GM23248 (cell line): ENCODE results near the gene CMBL. TPM values are rescaled to one million over a fixed set of nuclear protein-coding genes. Genes with fewer than 3 reads are reported as not detected.

Experiments used
- DNase-seq: peaks from one replicate; pipeline ENCODE4 v3.0.0-alpha.2; 2015
- H2AFZ ChIP-seq: fragments of 200-600 bp; sonication (generic); 2 replicates; pipeline ENCODE4 v1.6.1; 2016; ENCODE audit warnings: antibody characterized with exemption
- H3F3A ChIP-seq: fragments of 200-600 bp; sonication (generic); 2 replicates; pipeline ENCODE4 v1.6.1; 2016; ENCODE audit warnings: mild to moderate bottlenecking, antibody characterized with exemption, mixed run types; ENCODE audit not compliant: insufficient read depth
- H3K27ac ChIP-seq: fragments of 200-600 bp; sonication (generic); 2 replicates; pipeline ENCODE4 v1.5.1; 2016; ENCODE audit warnings: mild to moderate bottlenecking
- H3K27me3 ChIP-seq: fragments of 200-600 bp; sonication (generic); replicated peaks from 2 replicates; pipeline ENCODE4 v1.6.1; 2016; ENCODE audit warnings: mild to moderate bottlenecking; ENCODE audit not compliant: insufficient read depth
- H3K36me3 ChIP-seq: fragments of 200-600 bp; sonication (generic); 2 replicates; pipeline ENCODE4 v1.6.1; 2016; ENCODE audit warnings: low read depth, mild to moderate bottlenecking
- H3K4me1 ChIP-seq: fragments of 200-600 bp; sonication (generic); 2 replicates; pipeline ENCODE4 v1.6.1; 2016; ENCODE audit warnings: mild to moderate bottlenecking; ENCODE audit not compliant: insufficient read depth
- H3K4me2 ChIP-seq: fragments of 200-600 bp; sonication (generic); one replicate; pipeline ENCODE4 v1.6.1; 2016; ENCODE audit warnings: mild to moderate bottlenecking; ENCODE audit not compliant: unreplicated experiment
- H3K4me3 ChIP-seq: fragments of 200-600 bp; sonication (generic); 2 replicates; pipeline ENCODE4 v1.5.1; 2016; ENCODE audit warnings: mild to moderate bottlenecking
- H3K79me2 ChIP-seq: fragments of 200-600 bp; sonication (generic); 2 replicates; pipeline ENCODE4 v1.6.1; 2016; ENCODE audit warnings: mild to moderate bottlenecking; ENCODE audit not compliant: insufficient read depth
- H3K9ac ChIP-seq: fragments of 200-600 bp; sonication (generic); 2 replicates; pipeline ENCODE4 v1.6.1; 2016; ENCODE audit warnings: mild to moderate bottlenecking
- H3K9me2 ChIP-seq: fragments of 200-600 bp; sonication (generic); 2 replicates; pipeline ENCODE4 v1.6.1; 2016; ENCODE audit warnings: mixed run types, mild to moderate bottlenecking, moderate library complexity; ENCODE audit not compliant: insufficient read depth
- H3K9me3 ChIP-seq: fragments of 200-600 bp; sonication (generic); one replicate; pipeline ENCODE4 v1.6.1; 2017; ENCODE audit warnings: low read depth
- H4K20me1 ChIP-seq: fragments of 200-600 bp; sonication (generic); 2 replicates; pipeline ENCODE4 v1.6.0; 2016; ENCODE audit not compliant: insufficient read depth
- EZH2 ChIP-seq: fragments of 200-600 bp; sonication (generic); IDR thresholded peaks from 2 replicates; pipeline ENCODE4 v1.6.1; 2018; ENCODE audit warnings: antibody characterized with exemption, mild to moderate bottlenecking; ENCODE audit not compliant: insufficient read depth, poor library complexity, severe bottlenecking
- EZH2phosphoT487 ChIP-seq: fragments of 200-600 bp; sonication (generic); IDR thresholded peaks from 2 replicates; pipeline ENCODE4 v1.6.1; 2018; ENCODE audit warnings: antibody characterized with exemption, moderate library complexity, mild to moderate bottlenecking, low read depth; ENCODE audit not compliant: insufficient read depth
- WGBS, 2 experiments: methylation state at CpG; one replicate each; pipeline ENCODE4 v1.1.6; 2015 to 2017; ENCODE audit warnings: low lambda C conversion rate in 2 of 2, low coverage in 1 of 2; ENCODE audit errors: missing lambda C conversion rate in 2 of 2; 5-methylcytosine and 5-hydroxymethylcytosine counted together
- in situ Hi-C: fragments of 300-500 bp; cut with MboI; formaldehyde crosslinking; loops from 2 replicates; pipeline ENCODE4 v1.15.0; 2020
- polyA plus RNA-seq: library from polyadenylated mRNA; unstranded; fragments of >200 nt; fragmentation: Nextera tagmentation; extraction: Ambion mirVana; gene quantifications from 2 replicates; pipeline ENCODE4 v1.2.1, GENCODE V29; 2016
- total RNA-seq: library from RNA; depleted of rRNA; stranded (reverse); fragments of >200 nt; shearing (Covaris generic); gene quantifications from 2 replicates; pipeline ENCODE4 v1.2.3, GENCODE V29; 2014

CMBL gene
- total and polyA plus RNA-seq, 2 experiments from 2014 or later: 4.0 to 14.6 TPM

DNA sequence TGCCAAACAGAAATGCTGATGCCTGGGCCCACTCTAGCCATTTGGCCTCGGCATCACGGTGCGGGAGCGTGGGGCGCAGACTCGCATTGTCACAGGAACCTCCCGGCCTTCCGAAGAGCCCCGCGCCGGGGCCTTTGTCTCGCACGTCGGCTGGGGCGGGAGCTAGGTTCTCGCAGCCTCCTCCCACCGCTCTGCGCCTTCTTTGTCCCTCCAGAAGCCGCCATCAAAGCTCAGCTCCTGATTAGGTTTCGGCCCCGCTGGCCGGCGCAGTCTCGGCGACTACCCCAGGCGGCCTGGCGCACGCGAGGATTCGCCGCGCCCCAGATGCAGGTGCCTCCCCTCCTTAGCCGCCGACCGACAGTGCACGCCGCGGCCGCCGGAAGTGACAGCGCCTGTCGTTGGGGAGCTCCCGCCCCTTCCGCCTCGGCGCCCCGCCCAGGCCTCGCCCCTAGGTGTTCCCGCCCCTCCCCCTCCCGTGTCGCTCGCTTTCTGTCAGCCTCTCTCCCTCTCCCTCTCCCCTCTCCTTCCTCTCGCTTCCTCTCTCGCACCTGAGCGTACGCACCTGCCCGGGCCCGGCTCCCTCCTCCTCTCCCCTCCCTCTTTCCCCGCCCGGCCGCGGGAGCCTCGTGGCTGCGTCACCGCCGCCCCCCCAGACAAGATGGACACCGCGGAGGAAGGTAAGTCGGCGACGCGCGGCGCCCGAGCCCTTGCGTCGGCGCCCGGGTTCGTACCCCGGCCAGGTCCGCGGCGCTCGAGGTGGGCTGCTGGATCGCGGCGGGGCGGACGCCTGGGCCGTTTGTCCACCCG, 45.7 kb upstream of the CMBL start, which contains the start of gene MARCHF6:
TSS of gene MARCHF6 (plus strand) at position 455 of the 807 bp plus-strand sequence. CDS start at position 659, 204 bp downstream.
- Histone ChIP-seq H3K79me2 (peaks cover 50% of the 10 kb centered on the region), H3K4me3 (peak within 1 kb of the TSS; percentile 96), H3K27ac (peak within 1 kb of the TSS; percentile 93), H3K9me3 (no peaks in the 10 kb centered on the region), H3K36me3 (no peaks in the 10 kb centered on the region), H4K20me1 (peaks cover 14% of the 10 kb centered on the region; the same call in 1 of the 2 replicates), H3F3A (peaks cover 38% of the 10 kb centered on the region), H3K4me1 (peaks cover 32% of the 10 kb centered on the region), H3K9ac (peak within 1 kb of the TSS; percentile 97), H3K4me2 (peak within 1 kb of the TSS; percentile 93), H2AFZ (peak within 1 kb of the TSS; percentile 90), H3K9me2 (no peaks in the 10 kb centered on the region), H3K27me3 (no peaks in the 10 kb centered on the region)
- TF ChIP-seq EZH2 (no peak), EZH2phosphoT487 (no peak)
- WGBS, 2 experiments: 1 to 2% methylated on average over 66 to 73 of the region's 92 CpGs
- DNase-seq: peak; percentile 97
- in situ Hi-C loops: no loop called here

DNA sequence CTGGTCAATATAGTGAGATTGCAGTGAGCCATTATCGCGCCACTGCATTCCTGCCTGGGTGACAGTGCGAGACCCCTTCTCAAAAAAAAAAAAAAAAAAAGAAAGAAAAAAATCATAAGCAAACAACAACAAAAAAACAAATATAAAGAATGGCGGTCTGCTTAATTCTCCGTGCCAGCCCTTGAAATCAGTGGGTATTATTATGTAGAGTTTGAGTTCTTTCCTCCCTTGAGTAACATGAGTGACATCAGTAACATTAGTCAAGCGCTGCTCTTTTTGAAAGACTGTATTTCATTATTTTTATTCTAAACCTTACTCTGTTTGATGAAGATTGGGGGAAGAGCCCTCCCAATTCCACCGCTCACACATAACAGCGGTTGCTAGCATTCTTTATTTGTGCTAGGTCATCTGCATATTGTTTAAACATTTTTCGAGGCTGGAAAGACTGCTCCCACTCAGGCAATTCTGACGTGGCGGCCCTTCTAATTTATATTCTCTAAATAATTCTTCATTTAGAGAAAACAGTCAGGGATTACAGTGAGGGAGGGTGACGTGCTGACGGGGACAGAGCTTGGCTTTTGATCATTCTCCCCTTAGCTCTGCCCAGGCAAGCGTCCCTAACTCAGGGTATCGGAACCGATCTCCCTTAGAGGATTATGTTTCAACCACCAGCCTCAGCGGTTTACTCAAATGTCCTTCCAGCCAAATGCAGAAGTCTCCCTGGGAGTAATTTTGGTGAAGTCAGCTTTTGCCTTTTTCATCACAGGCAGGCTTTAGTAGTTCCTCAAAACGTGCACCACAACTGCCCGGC, 44.9 kb upstream of the CMBL start:
- DNase-seq: peak; percentile 69

DNA sequence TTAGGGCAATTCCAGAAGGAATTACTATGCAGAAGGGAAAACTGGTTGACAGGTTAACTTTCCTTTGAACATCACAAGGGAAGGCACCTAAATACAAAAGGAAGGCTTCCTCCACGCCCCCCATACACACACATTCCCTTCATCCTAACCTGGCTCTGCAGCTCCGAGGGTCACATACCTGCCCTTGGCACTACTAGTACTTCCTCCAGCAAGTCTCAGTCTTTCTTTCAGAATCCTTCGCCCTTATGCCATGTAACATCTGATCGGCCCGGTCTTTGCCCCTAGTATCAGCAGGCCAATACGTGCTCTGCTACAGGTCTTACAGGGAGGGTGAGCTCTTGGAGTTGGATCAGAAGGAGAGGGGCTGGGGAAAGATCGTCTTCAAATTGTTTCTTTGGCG, 44.2 kb upstream of the CMBL start:
- WGBS, 2 experiments: 72 to 76% methylated on average over 8 of the region's 8 CpGs
- no peak for TF ChIP-seq EZH2phosphoT487
- no peak for TF ChIP-seq EZH2
- in situ Hi-C loops: no loop called here
- Histone ChIP-seq H3K27me3 (no peaks in the 10 kb centered on the region), H3K36me3 (no peaks in the 10 kb centered on the region), H3K9me3 (no peaks in the 10 kb centered on the region), H3K4me1 (peaks cover 21% of the 10 kb centered on the region), H3K27ac (peak overlapping the region; percentile 93), H3F3A (peaks cover 25% of the 10 kb centered on the region), H2AFZ (no peak overlapping the region), H3K79me2 (peaks cover 35% of the 10 kb centered on the region), H4K20me1 (peaks cover 6% of the 10 kb centered on the region; the same call in 1 of the 2 replicates), H3K9ac (no peak overlapping the region; the same call in 1 of the 2 replicates), H3K4me2 (no peak overlapping the region), H3K9me2 (no peaks in the 10 kb centered on the region), H3K4me3 (peak overlapping the region; percentile 96; the same call in 1 of the 2 replicates)
- no peak for DNase-seq

More for the DNA sequence above, 44.9 kb upstream of the CMBL start:
- no peak for TF ChIP-seq EZH2
- in situ Hi-C loops: no loop called here
- peak overlapping the region; percentile 96 for H3K4me3 ChIP-seq
- peak overlapping the region; percentile 93 for H3K27ac ChIP-seq
- H3K79me2 ChIP-seq: peaks cover 42% of the 10 kb centered on the region
- peak overlapping the region; percentile 97 for H3K9ac ChIP-seq
- no peaks in the 10 kb centered on the region for H3K9me3 ChIP-seq
- 19 to 20% methylated on average over 19 of the region's 19 CpGs for WGBS, 2 experiments
- peaks cover 32% of the 10 kb centered on the region for H3F3A ChIP-seq
- peak overlapping the region; percentile 93 for H3K4me2 ChIP-seq
- no peaks in the 10 kb centered on the region for H3K27me3 ChIP-seq
- H3K4me1 ChIP-seq: peaks cover 26% of the 10 kb centered on the region
- no peaks in the 10 kb centered on the region for H3K9me2 ChIP-seq
- peak overlapping the region; percentile 90 for H2AFZ ChIP-seq
- H3K36me3 ChIP-seq: no peaks in the 10 kb centered on the region
- H4K20me1 ChIP-seq: peaks cover 13% of the 10 kb centered on the region; the same call in 1 of the 2 replicates

DNA sequence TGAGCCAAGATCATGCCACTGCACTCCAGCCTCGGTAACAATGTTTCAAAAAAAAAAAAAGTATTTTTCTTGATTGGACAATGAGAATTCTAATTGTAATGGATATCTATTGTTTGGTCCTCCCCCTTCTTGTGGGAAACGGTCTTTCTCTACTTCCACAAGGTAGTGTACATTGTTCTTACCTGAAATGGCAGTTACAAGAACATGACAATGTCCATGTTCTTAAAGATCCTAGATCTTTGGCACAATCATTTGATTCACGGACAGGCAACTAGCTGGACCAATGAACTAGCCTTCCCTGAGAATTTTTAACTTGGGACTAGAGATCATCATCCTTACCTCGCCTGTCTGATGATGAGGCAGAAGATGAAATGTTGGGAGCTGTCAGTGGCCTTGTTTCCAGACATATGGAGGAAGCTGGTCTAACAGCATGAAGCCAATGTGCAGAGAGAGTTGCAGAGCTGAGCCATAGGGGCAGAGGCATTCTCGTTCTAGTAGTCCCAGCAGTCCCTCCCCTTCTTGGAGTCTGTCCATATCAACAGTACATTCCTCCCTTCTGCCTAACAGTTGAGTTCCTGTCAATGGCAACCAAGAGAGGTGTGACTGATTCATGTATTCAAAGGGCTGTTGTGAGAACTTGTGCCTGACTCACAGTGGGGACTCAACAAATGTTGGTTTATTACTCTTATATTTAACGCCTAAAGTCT, 43.6 kb upstream of the CMBL start:
- Histone ChIP-seq H3K4me2 (no peak overlapping the region), H2AFZ (0 out of 2 replicates have a peak overlapping the region, but pooled peaks have one; percentile 3), H3K27me3 (no peaks in the 10 kb centered on the region), H3K9me2 (no peaks in the 10 kb centered on the region), H3K27ac (no peak overlapping the region), H3K9ac (no peak overlapping the region), H3F3A (peaks cover 22% of the 10 kb centered on the region; the same call in 1 of the 2 replicates), H3K79me2 (peaks cover 29% of the 10 kb centered on the region), H3K9me3 (no peaks in the 10 kb centered on the region), H3K36me3 (no peaks in the 10 kb centered on the region), H4K20me1 (peaks cover under 1% of the 10 kb centered on the region; the same call in 1 of the 2 replicates), H3K4me3 (no peak overlapping the region), H3K4me1 (peaks cover 17% of the 10 kb centered on the region)
- in situ Hi-C loops: no loop called here
- DNase-seq: peak; percentile 55
- TF ChIP-seq EZH2 (no peak), EZH2phosphoT487 (no peak)
- 80 to 82% methylated on average over 6 of the region's 6 CpGs for WGBS, 2 experiments
